GM21381 (cell line): ENCODE data around the gene PAQR6.

Experiments used
- ATAC-seq: cut with Tn5 transposase; IDR thresholded peaks from one replicate; pipeline ENCODE4 v1.9.1; 2021; ENCODE audit warnings: mild to moderate bottlenecking, moderate library complexity; ENCODE audit not compliant: unreplicated experiment

PAQR6 gene

GRCh38 chr1:156266051-156266450, 18.2 kb upstream of the PAQR6 start:
- ATAC-seq: no peak

- ATAC-seq: no peak
Measured at GRCh38 chr1:156263288-156263655, 15.4 kb upstream of the PAQR6 start.

GRCh38 chr1:156262461-156263287, 14.8 kb upstream of the PAQR6 start:
- no peak for ATAC-seq

GRCh38 chr1:156260896-156261295, 13.0 kb upstream of the PAQR6 start:
- no peak for ATAC-seq

GRCh38 chr1:156259805-156260204, 11.9 kb upstream of the PAQR6 start:
- no peak for ATAC-seq

GRCh38 chr1:156258859-156259258, 11.0 kb upstream of the PAQR6 start:
- no peak for ATAC-seq

GRCh38 chr1:156257711-156258110, 9.9 kb upstream of the PAQR6 start:
- no peak for ATAC-seq

- ATAC-seq: no peak
Measured at GRCh38 chr1:156253634-156254033, 5.8 kb upstream of the PAQR6 start.

- ATAC-seq: no peak
Measured at GRCh38 chr1:156251527-156251926, 3.7 kb upstream of the PAQR6 start.

- ATAC-seq: no peak
Measured at GRCh38 chr1:156249593-156249992, 1.7 kb upstream of the PAQR6 start.

GRCh38 chr1:156248323-156248683, 447 bp upstream of the PAQR6 start:
- ATAC-seq: no peak

- ATAC-seq: no peak
Measured at GRCh38 chr1:156246781-156247459, 936 bp downstream of the PAQR6 start.

- no peak for ATAC-seq
Measured at GRCh38 chr1:156246241-156246780, 1.5 kb downstream of the PAQR6 start.

- ATAC-seq: no peak
Measured at GRCh38 chr1:156245451-156246232, 2.2 kb downstream of the PAQR6 start.

- no peak for ATAC-seq
Measured at GRCh38 chr1:156244712-156245111, 3.1 kb downstream of the PAQR6 start.

GRCh38 chr1:156244126-156244525, 3.7 kb downstream of the PAQR6 start:
- no peak for ATAC-seq

GRCh38 chr1:156242738-156243137, 5.1 kb downstream of the PAQR6 start:
- ATAC-seq: no peak

- no peak for ATAC-seq
Measured at GRCh38 chr1:156241926-156242325, 5.9 kb downstream of the PAQR6 start, which contains the start of gene BGLAP. BGLAP (plus strand) TSS chr1:156242184; CDS start chr1:156242232, 48 bp downstream.

GRCh38 chr1:156241311-156241811, 6.5 kb downstream of the PAQR6 start:
- no peak for ATAC-seq

GRCh38 chr1:156238248-156238647, 9.6 kb downstream of the PAQR6 start:
- no peak for ATAC-seq

- ATAC-seq: no peak
Measured at GRCh38 chr1:156236164-156236563, 11.7 kb downstream of the PAQR6 start.
